Measurements from ENCODE around the gene STAB2.

DNA sequence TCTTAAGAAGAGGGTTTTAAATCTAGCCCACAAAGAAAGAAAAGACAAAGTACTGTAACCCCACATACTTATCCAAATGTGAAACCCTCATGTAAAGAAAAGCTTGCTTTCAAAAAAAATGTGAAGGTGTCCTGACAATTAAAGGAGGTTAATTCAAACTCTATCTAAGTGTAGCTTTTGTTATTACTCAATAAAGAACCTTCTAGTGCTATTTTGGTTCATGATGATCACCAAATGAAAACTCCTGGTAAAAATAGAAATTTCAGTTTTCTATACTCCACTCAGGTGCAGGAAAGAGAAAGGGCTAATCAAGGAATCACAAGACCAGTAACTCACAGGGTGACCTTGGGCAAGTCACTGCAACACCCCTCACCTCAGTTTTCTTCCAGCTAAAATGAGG, 1.6 kb downstream of the STAB2 start:
- TF ChIP-seq CTCF (IDR thresholded peaks at IDR 0.05 in 8 of 11, conservative IDR thresholded peaks at IDR 0.05 in 3 of 11), result no peak
- no peak for TF ChIP-seq POLR2A (IDR thresholded peaks at IDR 0.05)
